ENCODE results near the gene IL4I1. TPM values are rescaled to one million over a fixed set of nuclear protein-coding genes. Genes with fewer than 3 reads are reported as not detected.

Gene IL4I1
- polyA plus RNA-seq, 4 donors = 1.0 to 3.8 (median 1.3) TPM; not detected in 1

GRCh38 chr19:49850487-49851342 lies 46.0 kb downstream of the IL4I1 start, which contains the start of gene PTOV1:
PTOV1 (plus strand) TSS chr19:49851159.
- no peaks in the 10 kb centered on the region for H3K27me3 ChIP-seq (ENCODE audit: control insufficient read depth in 3 of 3, insufficient read depth in 3 of 3, low read length in 3 of 3)

GRCh38 chr19:49850221-49850486 lies 46.5 kb downstream of the IL4I1 start:
- DNase-seq (no peak), FAIRE-seq (no peak)
- H3K27me3 ChIP-seq (ENCODE audit: control insufficient read depth in 3 of 3, insufficient read depth in 3 of 3, low read length in 3 of 3) = no peaks in the 10 kb centered on the region
- WGBS, 3 donors = 49 to 63% (median 58%) methylated on average over 12 of the region's 12 CpGs
- peaks cover 0 to 21% (median 2%) of the 10 kb centered on the region in 3 donors for H3K36me3 ChIP-seq (ENCODE audit: control insufficient read depth in 3 of 3, insufficient read depth in 2 of 3, low read depth in 1 of 3, low read length in 3 of 3)
- H3K9me3 ChIP-seq (ENCODE audit: control insufficient read depth in 2 of 2, insufficient read depth in 1 of 2, low read depth in 1 of 2, low read length in 1 of 2) = peaks cover 0 to 18% of the 10 kb centered on the region in 2 donors
- H3K4me1 ChIP-seq (ENCODE audit: control insufficient read depth in 3 of 3, insufficient read depth in 2 of 3, low read depth in 1 of 3, low read length in 2 of 3) = peaks cover 0 to 27% (median 0%) of the 10 kb centered on the region in 3 donors
- peak overlapping the region in 2 of 3 donors; percentile 32 to 100 for H3K27ac ChIP-seq (ENCODE audit: low read depth in 1 of 3, low read length in 2 of 3)
- peak overlapping the region; percentile 91 to 92 (median 92) for H3K4me3 ChIP-seq (ENCODE audit: low read depth in 1 of 3, low read length in 3 of 3)

More at GRCh38 chr19:49850487-49851342, 46.0 kb downstream of the IL4I1 start, which contains the start of gene PTOV1:
- Histone ChIP-seq H3K4me1 (ENCODE audit: control insufficient read depth in 3 of 3, insufficient read depth in 2 of 3, low read depth in 1 of 3, low read length in 2 of 3) (peaks cover 0 to 27% (median 0%) of the 10 kb centered on the region in 3 donors), H3K27ac (ENCODE audit: low read depth in 1 of 3, low read length in 2 of 3) (peak within 1 kb of the TSS; percentile 93 to 100 (median 98)), H3K9me3 (ENCODE audit: control insufficient read depth in 2 of 2, insufficient read depth in 1 of 2, low read depth in 1 of 2, low read length in 1 of 2) (peaks cover 0 to 18% of the 10 kb centered on the region in 2 donors), H3K4me3 (ENCODE audit: low read depth in 1 of 3, low read length in 3 of 3) (peak within 1 kb of the TSS; percentile 91 to 92 (median 92)), H3K36me3 (ENCODE audit: control insufficient read depth in 3 of 3, insufficient read depth in 2 of 3, low read depth in 1 of 3, low read length in 3 of 3) (peaks cover 0 to 26% (median 6%) of the 10 kb centered on the region in 3 donors)
- FAIRE-seq (no peak), DNase-seq (peak; percentile 93 to 95)
- WGBS, 3 donors = 1 to 3% (median 3%) methylated on average over 49 to 98 of the region's 98 CpGs

GRCh38 chr19:49849433-49850220 lies 47.1 kb downstream of the IL4I1 start:
- Histone ChIP-seq H3K27me3 (ENCODE audit: control insufficient read depth in 3 of 3, insufficient read depth in 3 of 3, low read length in 3 of 3) (no peaks in the 10 kb centered on the region), H3K4me3 (ENCODE audit: low read depth in 1 of 3, low read length in 3 of 3) (peak overlapping the region in 1 of 3 donors; percentile 92), H3K9me3 (ENCODE audit: control insufficient read depth in 2 of 2, insufficient read depth in 1 of 2, low read depth in 1 of 2, low read length in 1 of 2) (peaks cover 0 to 18% of the 10 kb centered on the region in 2 donors), H3K4me1 (ENCODE audit: control insufficient read depth in 3 of 3, insufficient read depth in 2 of 3, low read depth in 1 of 3, low read length in 2 of 3) (peaks cover 0 to 27% (median 0%) of the 10 kb centered on the region in 3 donors), H3K27ac (ENCODE audit: low read depth in 1 of 3, low read length in 2 of 3) (peak overlapping the region in 2 of 3 donors; percentile 32 to 100), H3K36me3 (ENCODE audit: control insufficient read depth in 3 of 3, insufficient read depth in 2 of 3, low read depth in 1 of 3, low read length in 3 of 3) (peaks cover 0 to 15% (median 0%) of the 10 kb centered on the region in 3 donors)
- FAIRE-seq (no peak), DNase-seq (no peak)
- WGBS, 3 donors = 82 to 90% (median 89%) methylated on average over 15 of the region's 15 CpGs

- Histone ChIP-seq H3K27ac (ENCODE audit: low read depth in 1 of 3, low read length in 2 of 3) (no peak overlapping the region), H3K4me1 (ENCODE audit: control insufficient read depth in 3 of 3, insufficient read depth in 2 of 3, low read depth in 1 of 3, low read length in 2 of 3) (peaks cover 0 to 20% (median 0%) of the 10 kb centered on the region in 3 donors), H3K27me3 (ENCODE audit: control insufficient read depth in 3 of 3, insufficient read depth in 3 of 3, low read length in 3 of 3) (no peaks in the 10 kb centered on the region), H3K9me3 (ENCODE audit: control insufficient read depth in 2 of 2, insufficient read depth in 1 of 2, low read depth in 1 of 2, low read length in 1 of 2) (peaks cover 0 to 18% of the 10 kb centered on the region in 2 donors), H3K4me3 (ENCODE audit: low read depth in 1 of 3, low read length in 3 of 3) (no peak overlapping the region), H3K36me3 (ENCODE audit: control insufficient read depth in 3 of 3, insufficient read depth in 2 of 3, low read depth in 1 of 3, low read length in 3 of 3) (peaks cover 0 to 8% (median 0%) of the 10 kb centered on the region in 3 donors)
- no peak for FAIRE-seq
- no peak for DNase-seq
- 61 to 83% (median 78%) methylated on average over 3 of the region's 3 CpGs for WGBS, 3 donors
Measured at GRCh38 chr19:49848938-49849337, 47.7 kb downstream of the IL4I1 start.

GRCh38 chr19:49847731-49848696 lies 48.7 kb downstream of the IL4I1 start:
- 76 to 87% (median 84%) methylated on average over 10 of the region's 10 CpGs for WGBS, 3 donors
- H3K27me3 ChIP-seq (ENCODE audit: control insufficient read depth in 3 of 3, insufficient read depth in 3 of 3, low read length in 3 of 3) = no peaks in the 10 kb centered on the region
- H3K9me3 ChIP-seq (ENCODE audit: control insufficient read depth in 2 of 2, insufficient read depth in 1 of 2, low read depth in 1 of 2, low read length in 1 of 2) = peaks cover 0 to 18% of the 10 kb centered on the region in 2 donors
- DNase-seq (peak in 1 of 2 donors; percentile 25), FAIRE-seq (no peak)
- H3K4me1 ChIP-seq (ENCODE audit: control insufficient read depth in 3 of 3, insufficient read depth in 2 of 3, low read depth in 1 of 3, low read length in 2 of 3) = peaks cover 0 to 15% (median 0%) of the 10 kb centered on the region in 3 donors
- H3K36me3 ChIP-seq (ENCODE audit: control insufficient read depth in 3 of 3, insufficient read depth in 2 of 3, low read depth in 1 of 3, low read length in 3 of 3) = peaks cover 0 to 5% (median 0%) of the 10 kb centered on the region in 3 donors
- H3K27ac ChIP-seq (ENCODE audit: low read depth in 1 of 3, low read length in 2 of 3) = no peak overlapping the region
- H3K4me3 ChIP-seq (ENCODE audit: low read depth in 1 of 3, low read length in 3 of 3) = no peak overlapping the region

GRCh38 chr19:49846408-49846807 lies 50.3 kb downstream of the IL4I1 start:
- 72 to 82% (median 77%) methylated on average over 5 of the region's 5 CpGs for WGBS, 3 donors
- H3K36me3 ChIP-seq (ENCODE audit: control insufficient read depth in 3 of 3, insufficient read depth in 2 of 3, low read depth in 1 of 3, low read length in 3 of 3) = peaks cover 0 to 7% (median 0%) of the 10 kb centered on the region in 3 donors
- DNase-seq (no peak), FAIRE-seq (no peak)
- H3K27me3 ChIP-seq (ENCODE audit: control insufficient read depth in 3 of 3, insufficient read depth in 3 of 3, low read length in 3 of 3) = no peaks in the 10 kb centered on the region
- no peak overlapping the region for H3K27ac ChIP-seq (ENCODE audit: low read depth in 1 of 3, low read length in 2 of 3)
- peaks cover 0 to 18% of the 10 kb centered on the region in 2 donors for H3K9me3 ChIP-seq (ENCODE audit: control insufficient read depth in 2 of 2, insufficient read depth in 1 of 2, low read depth in 1 of 2, low read length in 1 of 2)
- H3K4me3 ChIP-seq (ENCODE audit: low read depth in 1 of 3, low read length in 3 of 3) = no peak overlapping the region
- H3K4me1 ChIP-seq (ENCODE audit: control insufficient read depth in 3 of 3, insufficient read depth in 2 of 3, low read depth in 1 of 3, low read length in 2 of 3) = peaks cover 0 to 4% (median 0%) of the 10 kb centered on the region in 3 donors

GRCh38 chr19:49845414-49845813 lies 51.3 kb downstream of the IL4I1 start:
- WGBS, 3 donors = 56 to 69% (median 65%) methylated on average over 3 of the region's 3 CpGs
- H3K27ac ChIP-seq (ENCODE audit: low read depth in 1 of 3, low read length in 2 of 3) = no peak overlapping the region
- no peak overlapping the region for H3K4me3 ChIP-seq (ENCODE audit: low read depth in 1 of 3, low read length in 3 of 3)
- DNase-seq (no peak), FAIRE-seq (no peak)
- H3K9me3 ChIP-seq (ENCODE audit: control insufficient read depth in 2 of 2, insufficient read depth in 1 of 2, low read depth in 1 of 2, low read length in 1 of 2) = peaks cover 0 to 18% of the 10 kb centered on the region in 2 donors
- no peaks in the 10 kb centered on the region for H3K27me3 ChIP-seq (ENCODE audit: control insufficient read depth in 3 of 3, insufficient read depth in 3 of 3, low read length in 3 of 3)
- H3K36me3 ChIP-seq (ENCODE audit: control insufficient read depth in 3 of 3, insufficient read depth in 2 of 3, low read depth in 1 of 3, low read length in 3 of 3) = peaks cover 0 to 16% (median 0%) of the 10 kb centered on the region in 3 donors
- peaks cover 0 to 4% (median 0%) of the 10 kb centered on the region in 3 donors for H3K4me1 ChIP-seq (ENCODE audit: control insufficient read depth in 3 of 3, insufficient read depth in 2 of 3, low read depth in 1 of 3, low read length in 2 of 3)

Data from small intestine (tissue), 7 donors.